ENCODE measurements around the gene CFAP97D2.

The CFAP97D2 gene

DNA sequence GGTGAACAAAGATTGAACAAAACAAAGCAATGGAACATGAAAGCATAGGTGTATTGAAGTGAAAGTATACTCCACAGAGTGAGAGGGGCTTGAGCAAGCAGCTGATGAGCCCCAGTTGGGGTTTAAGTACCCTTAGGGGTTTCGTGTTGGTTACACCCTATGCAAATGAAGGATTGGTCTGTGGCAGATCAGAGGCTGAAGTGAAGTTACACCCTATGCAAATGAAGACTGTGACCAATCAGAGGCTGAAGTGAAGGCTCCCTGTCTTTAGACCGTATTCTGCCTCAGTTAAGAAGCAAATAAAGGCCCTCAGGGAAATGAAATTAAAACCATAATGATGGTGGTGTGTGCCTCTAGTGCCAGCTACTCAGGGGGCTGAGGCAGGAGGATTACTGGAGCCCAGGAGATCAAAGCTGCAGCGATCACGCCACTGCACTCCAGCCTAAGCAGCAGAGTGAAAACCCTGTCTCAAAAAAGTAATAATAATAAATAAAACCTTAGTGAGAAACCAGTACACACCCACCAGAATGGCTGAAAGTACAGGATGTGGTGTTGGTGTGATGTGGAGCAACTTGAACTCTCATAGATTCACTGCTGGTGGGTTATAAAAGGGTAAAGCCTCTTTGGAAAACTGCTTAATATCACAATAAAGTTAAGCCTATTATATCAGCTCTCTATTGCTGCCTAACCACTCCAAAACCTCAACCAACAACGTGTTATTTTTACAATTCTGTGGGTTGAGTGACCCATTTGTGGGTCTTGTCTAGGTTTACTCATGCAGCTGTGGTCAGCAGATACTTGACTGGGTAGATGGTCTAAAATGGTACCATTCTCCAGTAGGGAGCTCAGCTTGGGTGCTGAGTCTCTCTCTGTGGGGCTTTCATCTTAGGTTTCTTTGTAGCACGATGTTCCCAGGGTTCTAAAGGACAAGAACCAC, 89.6 kb downstream of the CFAP97D2 start:
- no peak overlapping the region for H3K4me3 ChIP-seq (ENCODE audit: low read depth, low read length)
- TF ChIP-seq, protein P1, sequence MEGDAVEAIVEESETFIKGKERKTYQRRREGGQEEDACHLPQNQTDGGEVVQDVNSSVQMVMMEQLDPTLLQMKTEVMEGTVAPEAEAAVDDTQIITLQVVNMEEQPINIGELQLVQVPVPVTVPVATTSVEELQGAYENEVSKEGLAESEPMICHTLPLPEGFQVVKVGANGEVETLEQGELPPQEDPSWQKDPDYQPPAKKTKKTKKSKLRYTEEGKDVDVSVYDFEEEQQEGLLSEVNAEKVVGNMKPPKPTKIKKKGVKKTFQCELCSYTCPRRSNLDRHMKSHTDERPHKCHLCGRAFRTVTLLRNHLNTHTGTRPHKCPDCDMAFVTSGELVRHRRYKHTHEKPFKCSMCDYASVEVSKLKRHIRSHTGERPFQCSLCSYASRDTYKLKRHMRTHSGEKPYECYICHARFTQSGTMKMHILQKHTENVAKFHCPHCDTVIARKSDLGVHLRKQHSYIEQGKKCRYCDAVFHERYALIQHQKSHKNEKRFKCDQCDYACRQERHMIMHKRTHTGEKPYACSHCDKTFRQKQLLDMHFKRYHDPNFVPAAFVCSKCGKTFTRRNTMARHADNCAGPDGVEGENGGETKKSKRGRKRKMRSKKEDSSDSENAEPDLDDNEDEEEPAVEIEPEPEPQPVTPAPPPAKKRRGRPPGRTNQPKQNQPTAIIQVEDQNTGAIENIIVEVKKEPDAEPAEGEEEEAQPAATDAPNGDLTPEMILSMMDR (IDR thresholded peaks at IDR 0.05; ENCODE audit: low read depth, low read length) = no peak

DNA sequence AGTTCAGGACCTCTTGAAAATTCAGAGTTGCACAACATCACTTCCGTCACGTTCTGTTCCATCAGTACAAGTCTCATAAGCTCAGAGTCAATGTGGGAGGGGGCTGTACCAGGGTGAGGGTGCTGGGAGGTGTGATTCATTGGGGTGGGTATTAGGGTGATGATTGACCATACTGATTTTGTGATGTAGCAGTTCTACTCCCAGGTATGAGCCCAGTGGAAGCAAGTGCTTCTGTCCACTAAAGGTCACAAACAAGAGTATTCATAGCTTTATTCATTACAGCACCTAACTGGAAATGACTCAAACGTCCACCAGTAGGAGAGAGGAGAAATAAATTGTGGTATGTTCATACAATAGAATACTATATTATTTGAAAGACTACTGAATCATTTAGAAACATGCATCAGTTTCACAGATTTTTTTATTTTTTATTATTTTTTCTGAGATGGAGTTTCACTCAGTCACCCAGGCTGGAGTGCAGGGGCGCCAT, 90.3 kb downstream of the CFAP97D2 start:
- no peak overlapping the region for H3K4me3 ChIP-seq (ENCODE audit: low read depth, low read length)
- TF ChIP-seq, protein P1 (IDR thresholded peaks at IDR 0.05; ENCODE audit: low read depth, low read length) = no peak

All from WI38 (cell line).